Thoracic aorta (tissue), 2 donors: ENCODE measurements around the gene PRRC2B. TPM values are rescaled to one million over a fixed set of nuclear protein-coding genes. Genes with fewer than 3 reads are reported as not detected.
"Not testable (repeated sequence)": the region's sequence is repeated elsewhere in the genome, so short reads cannot be mapped to it uniquely, and the experiment has no call there.

ENCODE experiments used
- ATAC-seq: fragments of 150-250 bp; one replicate; pipeline ENCODE4 v1.8.0; 2017; ENCODE audit warnings: low read depth; ENCODE audit not compliant: insufficient number of reproducible peaks, low FRiP score
- DNase-seq: peaks from one replicate; pipeline ENCODE4 v3.0.0-alpha.2; 2020; ENCODE audit warnings: low spot score
- H3K27ac ChIP-seq, 2 donors: fragments of 200-600 bp; sonication (generic); 1 replicate in 1 of 2; 2 replicates in 1 of 2; pipeline ENCODE4 v1.5.1; 2016; ENCODE audit warnings: mild to moderate bottlenecking in 2 of 2, moderate library complexity in 2 of 2
- H3K27me3 ChIP-seq: fragments of 200-600 bp; sonication (generic); replicated peaks from 2 replicates; pipeline ENCODE4 v1.6.0; 2016; ENCODE audit warnings: mild to moderate bottlenecking; ENCODE audit not compliant: insufficient read depth
- H3K36me3 ChIP-seq: fragments of 200-600 bp; sonication (generic); one replicate; pipeline ENCODE4 v1.5.1; 2016
- H3K4me1 ChIP-seq, 2 donors: fragments of 200-600 bp; sonication (generic); 1 replicate in 1 of 2; 2 replicates in 1 of 2; pipeline versions ENCODE4 v1.5.1 to v1.6.0; 2016; ENCODE audit warnings: low read depth in 2 of 2, mild to moderate bottlenecking in 1 of 2; ENCODE audit not compliant: control insufficient read depth in 1 of 2
- H3K4me3 ChIP-seq: fragments of 200-600 bp; sonication (generic); 2 replicates; pipeline ENCODE4 v1.5.1; 2016; ENCODE audit warnings: mild to moderate bottlenecking
- H3K9me3 ChIP-seq: fragments of 200-600 bp; sonication (generic); 2 replicates; pipeline ENCODE4 v1.5.1; 2016
- total RNA-seq, 2 donors: library from RNA; depleted of rRNA; stranded (reverse); fragments of >200 nt; gene quantifications; one replicate each; pipeline versions ENCODE4 v1.1.0 to v1.2.3, GENCODE V29; 2016
- TF ChIP-seq, protein P1 (sequence below): fragments of 200-600 bp; sonication (generic); IDR thresholded peaks from one replicate; pipeline ENCODE4 v1.5.1; 2019; ENCODE audit warnings: antibody characterized with exemption

The PRRC2B gene
- total RNA-seq, 2 donors from 2014 or later: 162 to 198 TPM

DNA sequence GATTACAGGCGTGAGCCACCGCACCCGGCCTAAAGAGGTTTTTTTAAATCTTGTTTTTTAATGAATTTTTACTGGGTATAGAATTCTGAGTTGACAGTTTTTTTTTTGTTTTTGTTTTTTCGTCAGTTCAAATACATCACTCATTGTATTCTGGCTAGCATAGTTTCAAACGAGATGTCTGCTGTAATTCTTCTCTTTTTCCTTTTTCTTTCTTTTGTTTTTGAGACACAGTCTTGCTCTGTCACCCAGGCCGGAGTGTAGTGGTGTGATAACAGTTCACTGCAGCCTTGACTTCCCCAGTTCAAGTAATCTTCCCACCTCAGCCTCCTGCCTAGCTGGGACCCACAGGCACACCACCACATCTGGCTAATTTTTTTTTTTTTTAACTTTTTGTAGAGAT, 149.3 kb downstream of the PRRC2B start:
- no peaks in the 10 kb centered on the region for H3K36me3 ChIP-seq
- H3K27me3 ChIP-seq: peaks cover 8% of the 10 kb centered on the region
- H3K9me3 ChIP-seq: peaks cover 21% of the 10 kb centered on the region
- ATAC-seq (no peak), DNase-seq (no peak)
- no peak overlapping the region for H3K4me3 ChIP-seq
- TF ChIP-seq, protein P1, sequence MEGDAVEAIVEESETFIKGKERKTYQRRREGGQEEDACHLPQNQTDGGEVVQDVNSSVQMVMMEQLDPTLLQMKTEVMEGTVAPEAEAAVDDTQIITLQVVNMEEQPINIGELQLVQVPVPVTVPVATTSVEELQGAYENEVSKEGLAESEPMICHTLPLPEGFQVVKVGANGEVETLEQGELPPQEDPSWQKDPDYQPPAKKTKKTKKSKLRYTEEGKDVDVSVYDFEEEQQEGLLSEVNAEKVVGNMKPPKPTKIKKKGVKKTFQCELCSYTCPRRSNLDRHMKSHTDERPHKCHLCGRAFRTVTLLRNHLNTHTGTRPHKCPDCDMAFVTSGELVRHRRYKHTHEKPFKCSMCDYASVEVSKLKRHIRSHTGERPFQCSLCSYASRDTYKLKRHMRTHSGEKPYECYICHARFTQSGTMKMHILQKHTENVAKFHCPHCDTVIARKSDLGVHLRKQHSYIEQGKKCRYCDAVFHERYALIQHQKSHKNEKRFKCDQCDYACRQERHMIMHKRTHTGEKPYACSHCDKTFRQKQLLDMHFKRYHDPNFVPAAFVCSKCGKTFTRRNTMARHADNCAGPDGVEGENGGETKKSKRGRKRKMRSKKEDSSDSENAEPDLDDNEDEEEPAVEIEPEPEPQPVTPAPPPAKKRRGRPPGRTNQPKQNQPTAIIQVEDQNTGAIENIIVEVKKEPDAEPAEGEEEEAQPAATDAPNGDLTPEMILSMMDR: no peak
- peaks cover 9 to 17% of the 10 kb centered on the region in 2 donors for H3K4me1 ChIP-seq
- H3K27ac ChIP-seq: no peak overlapping the region

DNA sequence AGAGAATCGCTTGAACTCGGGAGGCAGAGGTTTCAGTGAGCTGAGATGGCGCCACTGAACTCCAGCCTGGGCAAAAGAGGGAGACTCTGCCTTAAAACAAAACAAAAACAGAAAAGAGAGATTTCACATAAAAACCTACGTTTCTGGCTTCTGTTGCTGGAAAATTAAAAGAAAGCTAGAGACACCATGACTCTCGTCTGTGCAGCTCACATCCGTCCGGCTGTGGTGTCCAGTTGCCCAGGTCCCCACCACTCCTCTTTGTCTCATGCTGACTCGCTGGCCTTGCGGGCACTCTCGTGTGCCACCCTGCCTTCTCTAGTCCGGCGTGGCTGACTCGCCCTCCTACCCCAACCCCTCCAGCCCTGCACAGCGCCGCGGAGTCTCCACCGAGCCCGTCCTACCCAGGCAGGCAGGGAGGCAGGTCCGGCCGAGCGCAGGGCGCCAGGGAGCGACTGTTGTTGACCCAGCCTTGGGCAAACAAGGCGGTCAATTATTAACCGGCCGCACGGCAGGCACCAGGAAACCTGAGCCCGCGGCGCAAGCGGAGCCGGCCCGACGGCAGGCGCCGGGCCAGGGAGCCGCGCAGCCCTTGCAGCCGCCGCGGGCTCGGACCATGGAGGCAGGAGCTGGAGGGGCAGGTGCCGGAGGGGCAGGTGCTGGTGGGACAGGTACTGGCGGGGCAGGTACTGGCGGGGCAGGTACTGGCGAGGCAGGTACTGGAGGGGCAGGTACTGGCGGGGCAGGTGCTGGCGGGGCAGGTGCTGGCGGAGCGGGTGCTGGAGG, 151.3 kb downstream of the PRRC2B start, which contains the start of gene PRRT1B:
TSS of gene PRRT1B (plus strand) at position 521 of the 783 bp plus-strand sequence. CDS start at position 614, 93 bp downstream.
- no peak for ATAC-seq
- TF ChIP-seq, protein P1: no peak
- Histone ChIP-seq H3K9me3 (peaks cover 21% of the 10 kb centered on the region), H3K36me3 (no peaks in the 10 kb centered on the region), H3K27ac (no peak within 1 kb of the TSS), H3K4me3 (peak within 1 kb of the TSS; percentile 67), H3K4me1 (peaks cover 9 to 17% of the 10 kb centered on the region in 2 donors), H3K27me3 (peaks cover 8% of the 10 kb centered on the region)
- DNase-seq: no peak

GRCh38 chr9:131545786-131546335, 152.0 kb downstream of the PRRC2B start:
- peaks cover 8% of the 10 kb centered on the region for H3K27me3 ChIP-seq
- H3K27ac ChIP-seq: no peak overlapping the region
- no peaks in the 10 kb centered on the region for H3K36me3 ChIP-seq
- TF ChIP-seq, protein P1: no peak
- H3K9me3 ChIP-seq: peaks cover 21% of the 10 kb centered on the region
- peaks cover 9 to 17% of the 10 kb centered on the region in 2 donors for H3K4me1 ChIP-seq
- H3K4me3 ChIP-seq: peak overlapping the region; percentile 67
- ATAC-seq: no peak
- no peak for DNase-seq

GRCh38 chr9:131546336-131547084, 152.6 kb downstream of the PRRC2B start:
- Histone ChIP-seq H3K27me3 (peaks cover 8% of the 10 kb centered on the region), H3K9me3 (peaks cover 21% of the 10 kb centered on the region), H3K27ac (no peak overlapping the region), H3K4me1 (peaks cover 9 to 17% of the 10 kb centered on the region in 2 donors), H3K4me3 (peak overlapping the region; percentile 67), H3K36me3 (no peaks in the 10 kb centered on the region)
- ATAC-seq: no peak
- no peak for DNase-seq
- TF ChIP-seq, protein P1: peak; percentile 9

DNA sequence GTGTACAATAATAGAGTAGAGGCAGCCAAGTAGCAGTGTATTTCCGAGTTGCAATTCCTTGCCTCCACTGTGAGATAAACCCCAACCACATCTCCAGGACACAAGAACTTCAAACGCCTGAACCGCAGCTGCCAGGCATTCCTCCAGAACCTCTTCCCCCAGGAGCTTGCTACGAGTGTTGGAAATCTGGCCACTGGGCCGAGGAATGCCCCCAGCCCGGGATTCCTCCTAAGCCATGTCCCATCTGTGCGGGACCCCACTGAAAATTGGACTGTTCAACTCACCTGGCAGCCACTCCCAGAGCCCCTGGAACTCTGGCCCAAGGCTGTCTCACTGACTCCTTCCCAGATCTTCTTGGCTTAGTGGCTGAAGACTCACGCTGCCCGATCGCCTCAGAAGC, 155.3 kb downstream of the PRRC2B start:
- not testable (repeated sequence) for H3K27me3 ChIP-seq

More for the DNA sequence above, 155.3 kb downstream of the PRRC2B start:
- not testable (repeated sequence) for H3K36me3 ChIP-seq, ATAC-seq, H3K27ac ChIP-seq, H3K4me3 ChIP-seq, H3K9me3 ChIP-seq, DNase-seq
- peaks cover 9 to 17% of the 10 kb centered on the region in 2 donors for H3K4me1 ChIP-seq

Other genes starting within 250 kb of the PRRC2B start
- 1 to 10 TPM; 5.0 to 5.7 TPM for gene FAM78A, start 117.6 kb upstream of the PRRC2B start, total RNA-seq
- 10 to 100 TPM; 14.2 to 29.0 TPM for gene PLPP7, start 104.4 kb upstream of the PRRC2B start, total RNA-seq
- 10 to 100 TPM; 30.3 to 43.7 TPM for gene POMT1, start 108.8 kb downstream of the PRRC2B start, total RNA-seq
- gene UCK1, start 137.2 kb downstream of the PRRC2B start, total RNA-seq: 10 to 100 TPM; 25.5 to 39.1 TPM
- gene PRRT1B, start 151.4 kb downstream of the PRRC2B start, total RNA-seq: not detected